Smooth muscle cell (in vitro differentiated cells): ENCODE measurements around the gene METTL25B. TPM values are rescaled to one million over a fixed set of nuclear protein-coding genes. Genes with fewer than 3 reads are reported as not detected.
A peak's percentile ranks its signal among the peaks of the same experiment; 100 is the strongest.

Source experiments
- DNase-seq: peaks from one replicate; lab custom pipeline; 2025; ENCODE audit not compliant: unreplicated experiment; lab: John Stamatoyannopoulos, UW
- H2AFZ ChIP-seq: fragments of 200-600 bp; sonication (generic); 2 replicates; pipeline ENCODE4 v1.6.0; 2016; ENCODE audit warnings: antibody characterized with exemption, low read depth, mild to moderate bottlenecking
- H3F3A ChIP-seq: fragments of 200-600 bp; sonication (generic); 2 replicates; pipeline ENCODE4 v1.6.0; 2017; ENCODE audit warnings: antibody characterized with exemption, low read depth
- H3K27ac ChIP-seq: fragments of 200-600 bp; sonication (generic); 2 replicates; pipeline ENCODE4 v1.5.1; 2016; ENCODE audit warnings: low read depth, mild to moderate bottlenecking
- H3K27me3 ChIP-seq: fragments of 200-600 bp; sonication (generic); 2 replicates; pipeline ENCODE4 v1.6.1; 2016; ENCODE audit warnings: low read depth, mild to moderate bottlenecking
- H3K36me3 ChIP-seq: fragments of 200-600 bp; sonication (generic); 2 replicates; pipeline ENCODE4 v1.5.1; 2016; ENCODE audit warnings: low read depth
- H3K4me1 ChIP-seq: fragments of 200-600 bp; sonication (generic); 2 replicates; pipeline ENCODE4 v1.5.1; 2016; ENCODE audit warnings: low read depth
- H3K4me2 ChIP-seq: fragments of 200-600 bp; sonication (generic); 2 replicates; pipeline ENCODE4 v1.6.0; 2016; ENCODE audit warnings: mild to moderate bottlenecking
- H3K4me3 ChIP-seq: fragments of 200-600 bp; sonication (generic); 2 replicates; pipeline ENCODE4 v1.5.1; 2016; ENCODE audit warnings: mild to moderate bottlenecking
- H3K79me2 ChIP-seq: fragments of 200-600 bp; sonication (generic); 2 replicates; pipeline ENCODE4 v1.6.0; 2016; ENCODE audit warnings: low read depth, mild to moderate bottlenecking
- H3K9ac ChIP-seq: fragments of 200-600 bp; sonication (generic); 2 replicates; pipeline ENCODE4 v1.6.0; 2016; ENCODE audit warnings: low read depth
- H3K9me3 ChIP-seq: fragments of 200-600 bp; sonication (generic); replicated peaks from 2 replicates; pipeline ENCODE4 v1.5.1; 2016; ENCODE audit warnings: low read depth
- H4K20me1 ChIP-seq: fragments of 200-600 bp; sonication (generic); 2 replicates; pipeline ENCODE4 v1.6.0; 2016; ENCODE audit warnings: low read depth
- CTCF ChIP-seq: fragments of 200-600 bp; sonication (generic); IDR thresholded peaks from 2 replicates; pipeline ENCODE4 v1.5.1; 2017; ENCODE audit warnings: borderline replicate concordance, mild to moderate bottlenecking, antibody characterized with exemption; ENCODE audit not compliant: insufficient read depth, poor library complexity, severe bottlenecking
- WGBS: methylation state at CpG from one replicate; pipeline ENCODE4 v1.1.7; 2016; ENCODE audit warnings: low lambda C conversion rate; 5-methylcytosine and 5-hydroxymethylcytosine counted together
- polyA plus RNA-seq: library from polyadenylated mRNA; unstranded; fragments of >200 nt; fragmentation: Nextera tagmentation; extraction: Ambion mirVana; gene quantifications from 2 replicates; pipeline ENCODE4 v1.2.1, GENCODE V29; 2016
- total RNA-seq: library from RNA; depleted of rRNA; stranded (reverse); fragments of >200 nt; gene quantifications from 2 replicates; pipeline ENCODE4 v1.2.3, GENCODE V29; 2014

Gene METTL25B
- total and polyA plus RNA-seq, 2 experiments from 2014 or later, result 11.0 to 17.5 TPM

- Histone ChIP-seq H4K20me1 (no peaks in the 10 kb centered on the region), H3K4me2 (peak overlapping the region; percentile 38), H3K4me1 (peaks cover 46% of the 10 kb centered on the region), H2AFZ (peak overlapping the region; percentile 58), H3F3A (peaks cover 16% of the 10 kb centered on the region), H3K9me3 (no peaks in the 10 kb centered on the region), H3K27me3 (no peaks in the 10 kb centered on the region), H3K79me2 (no peaks in the 10 kb centered on the region), H3K9ac (no peak overlapping the region), H3K36me3 (no peaks in the 10 kb centered on the region), H3K4me3 (no peak overlapping the region), H3K27ac (peak overlapping the region; percentile 41)
- TF ChIP-seq CTCF, result no peak
- DNase-seq, result no peak
- 39% methylated on average over 12 of the region's 12 CpGs for WGBS
These were observed 34.2 kb upstream of the METTL25B start for GRCh38 chr1:156693848-156694689.

GRCh38 chr1:156694690-156694962 is 33.6 kb upstream of the METTL25B start:
- no peak for DNase-seq

GRCh38 chr1:156696755-156697154 is 31.5 kb upstream of the METTL25B start:
- no peak for TF ChIP-seq CTCF
- H3K27me3 ChIP-seq, result no peaks in the 10 kb centered on the region
- WGBS, result 92% methylated on average over 8 of the region's 8 CpGs

More at GRCh38 chr1:156694690-156694962, 33.6 kb upstream of the METTL25B start:
- Histone ChIP-seq H3K4me3 (no peak overlapping the region), H3K79me2 (no peaks in the 10 kb centered on the region), H3K9ac (no peak overlapping the region), H3K4me1 (peaks cover 45% of the 10 kb centered on the region), H3K9me3 (no peaks in the 10 kb centered on the region), H3K27ac (peak overlapping the region; percentile 41), H2AFZ (peak overlapping the region; percentile 58), H4K20me1 (no peaks in the 10 kb centered on the region), H3K27me3 (no peaks in the 10 kb centered on the region), H3F3A (peaks cover 16% of the 10 kb centered on the region), H3K36me3 (no peaks in the 10 kb centered on the region), H3K4me2 (peak overlapping the region; percentile 38)
- TF ChIP-seq CTCF, result no peak
- 64% methylated on average over 5 of the region's 5 CpGs for WGBS

GRCh38 chr1:156697481-156697880 is 30.8 kb upstream of the METTL25B start:
- Histone ChIP-seq H2AFZ (no peak overlapping the region), H3K4me1 (peaks cover 19% of the 10 kb centered on the region), H3K27ac (no peak overlapping the region), H3K4me3 (no peak overlapping the region), H3K9ac (no peak overlapping the region), H3K4me2 (no peak overlapping the region), H4K20me1 (peaks cover 21% of the 10 kb centered on the region), H3K79me2 (no peaks in the 10 kb centered on the region), H3K36me3 (no peaks in the 10 kb centered on the region), H3K9me3 (no peaks in the 10 kb centered on the region), H3F3A (peaks cover 11% of the 10 kb centered on the region), H3K27me3 (no peaks in the 10 kb centered on the region)
- TF ChIP-seq CTCF, result no peak
- DNase-seq, result no peak
- 89% methylated on average over 8 of the region's 8 CpGs for WGBS

More at GRCh38 chr1:156696755-156697154, 31.5 kb upstream of the METTL25B start:
- Histone ChIP-seq H3K4me3 (no peak overlapping the region), H4K20me1 (peaks cover 13% of the 10 kb centered on the region), H3K27ac (no peak overlapping the region), H3K9me3 (no peaks in the 10 kb centered on the region), H3K36me3 (no peaks in the 10 kb centered on the region), H3F3A (peaks cover 11% of the 10 kb centered on the region), H3K79me2 (no peaks in the 10 kb centered on the region), H3K4me2 (no peak overlapping the region), H3K9ac (no peak overlapping the region), H2AFZ (no peak overlapping the region), H3K4me1 (peaks cover 26% of the 10 kb centered on the region)
- no peak for DNase-seq
